BLaER1 treated with 17β-estradiol and CSF1 and Interleukin-3, amounts not matched to agents 10 nM and 100 nM (cell line): ENCODE measurements around the gene HSPA9.
A peak's percentile ranks its signal among the peaks of the same experiment; 100 is the strongest.

ENCODE experiments used
- H3K27ac ChIP-seq, 11 experiments: shearing (Covaris generic); formaldehyde crosslinking; 2 replicates each; pipeline ENCODE4 v1.8.1; 2022
- H3K27me3 ChIP-seq, 11 experiments: shearing (Covaris generic); formaldehyde crosslinking; 2 replicates each; pipeline ENCODE4 v1.8.1; 2022
- H3K36me3 ChIP-seq, 11 experiments: shearing (Covaris generic); formaldehyde crosslinking; 2 replicates each; pipeline ENCODE4 v1.8.1; 2022
- H3K4me1 ChIP-seq, 10 experiments: shearing (Covaris generic); formaldehyde crosslinking; 2 replicates each; pipeline ENCODE4 v1.8.1; 2022
- H3K4me2 ChIP-seq, 11 experiments: shearing (Covaris generic); formaldehyde crosslinking; 2 replicates each; pipeline ENCODE4 v1.8.1; 2022
- H3K4me3 ChIP-seq, 10 experiments: shearing (Covaris generic); formaldehyde crosslinking; 2 replicates each; pipeline ENCODE4 v1.8.1; 2022
- H3K9ac ChIP-seq, 11 experiments: shearing (Covaris generic); formaldehyde crosslinking; 2 replicates each; pipeline ENCODE4 v1.8.1; 2022
- H3K9me3 ChIP-seq, 11 experiments: shearing (Covaris generic); formaldehyde crosslinking; replicated peaks in 1 of 11; 2 replicates each; pipeline ENCODE4 v1.8.1; 2022
- H4K20me1 ChIP-seq, 11 experiments: shearing (Covaris generic); formaldehyde crosslinking; 2 replicates each; pipeline ENCODE4 v1.8.1; 2022
- Cebpa-rat ChIP-seq, 11 experiments: shearing (Covaris generic); IDR thresholded peaks; 2 replicates each; pipeline ENCODE4 v1.8.1; 2022

Gene HSPA9

GRCh38 chr5:138536215-138536614 lies 39.0 kb downstream of the HSPA9 start:
- no peaks in the 10 kb centered on the region for H3K27me3 ChIP-seq
- peaks cover 17 to 55% (median 22%) of the 10 kb centered on the region in 10 experiments for H3K4me1 ChIP-seq
- no peaks in the 10 kb centered on the region for H3K9me3 ChIP-seq
- no peak overlapping the region for H3K4me3 ChIP-seq
- peak overlapping the region in 2 of 11 experiments; percentile 16 to 37; a peak in 1 of 22 replicates for H3K9ac ChIP-seq
- H4K20me1 ChIP-seq, result peaks cover 94 to 100% (median 100%) of the 10 kb centered on the region in 11 experiments
- no peak overlapping the region; a peak in 1 of 22 replicates for H3K4me2 ChIP-seq
- H3K27ac ChIP-seq, result no peak overlapping the region
- no peak for TF ChIP-seq Cebpa-rat (IDR thresholded peaks at IDR 0.05)
- H3K36me3 ChIP-seq, result peaks cover 54 to 98% (median 93%) of the 10 kb centered on the region in 11 experiments

- H3K9ac ChIP-seq, result no peak overlapping the region
- no peaks in the 10 kb centered on the region for H3K9me3 ChIP-seq
- TF ChIP-seq Cebpa-rat (IDR thresholded peaks at IDR 0.05), result no peak
- H3K27me3 ChIP-seq, result no peaks in the 10 kb centered on the region
- peaks cover 97 to 100% (median 100%) of the 10 kb centered on the region in 11 experiments for H4K20me1 ChIP-seq
- no peak overlapping the region for H3K4me2 ChIP-seq
- H3K4me3 ChIP-seq, result no peak overlapping the region
- H3K27ac ChIP-seq, result no peak overlapping the region
- peaks cover 4 to 55% (median 11%) of the 10 kb centered on the region in 10 experiments; a peak in 16 of 20 replicates for H3K4me1 ChIP-seq
- H3K36me3 ChIP-seq, result peaks cover 53 to 98% (median 94%) of the 10 kb centered on the region in 11 experiments
Observed at GRCh38 chr5:138533973-138534941, 40.9 kb downstream of the HSPA9 start.

- H3K27ac ChIP-seq, result peak overlapping the region in 1 of 11 experiments; percentile 2; a peak in 2 of 22 replicates
- H4K20me1 ChIP-seq, result peaks cover 98 to 100% (median 100%) of the 10 kb centered on the region in 11 experiments
- peaks cover 14 to 66% (median 25%) of the 10 kb centered on the region in 10 experiments; a peak in 18 of 20 replicates for H3K4me1 ChIP-seq
- H3K27me3 ChIP-seq, result no peaks in the 10 kb centered on the region
- H3K9me3 ChIP-seq, result no peaks in the 10 kb centered on the region
- peak overlapping the region in 3 of 11 experiments; percentile 1 to 66 (median 56); a peak in 4 of 22 replicates for H3K4me2 ChIP-seq
- peaks cover 57 to 100% (median 99%) of the 10 kb centered on the region in 11 experiments for H3K36me3 ChIP-seq
- H3K9ac ChIP-seq, result peak overlapping the region in 1 of 11 experiments; percentile 31; a peak in 3 of 22 replicates
- TF ChIP-seq Cebpa-rat (IDR thresholded peaks at IDR 0.05), result no peak
- H3K4me3 ChIP-seq, result no peak overlapping the region
Observed at GRCh38 chr5:138529812-138530211, 45.4 kb downstream of the HSPA9 start.

- Histone ChIP-seq H4K20me1 (peaks cover 97 to 100% (median 100%) of the 10 kb centered on the region in 11 experiments), H3K27me3 (no peaks in the 10 kb centered on the region), H3K4me2 (peak overlapping the region in 3 of 11 experiments; percentile 1 to 66 (median 56); a peak in 3 of 22 replicates), H3K27ac (peak overlapping the region in 1 of 11 experiments; percentile 2; a peak in 2 of 22 replicates), H3K9me3 (no peaks in the 10 kb centered on the region), H3K4me1 (peaks cover 16 to 66% (median 25%) of the 10 kb centered on the region in 10 experiments; a peak in 18 of 20 replicates), H3K9ac (peak overlapping the region in 1 of 11 experiments; percentile 31; a peak in 2 of 22 replicates), H3K36me3 (peaks cover 53 to 100% (median 96%) of the 10 kb centered on the region in 11 experiments), H3K4me3 (no peak overlapping the region)
- TF ChIP-seq Cebpa-rat (IDR thresholded peaks at IDR 0.05), result no peak
Observed at GRCh38 chr5:138528744-138529469, 46.3 kb downstream of the HSPA9 start.

GRCh38 chr5:138528208-138528607 lies 47.0 kb downstream of the HSPA9 start:
- no peak overlapping the region for H3K9ac ChIP-seq
- peaks cover 54 to 100% (median 96%) of the 10 kb centered on the region in 11 experiments for H3K36me3 ChIP-seq

GRCh38 chr5:138527170-138527569 lies 48.0 kb downstream of the HSPA9 start:
- H4K20me1 ChIP-seq, result peaks cover 97 to 100% (median 100%) of the 10 kb centered on the region in 11 experiments
- no peak overlapping the region for H3K4me3 ChIP-seq
- H3K36me3 ChIP-seq, result peaks cover 49 to 100% (median 95%) of the 10 kb centered on the region in 11 experiments
- peaks cover 18 to 60% (median 27%) of the 10 kb centered on the region in 10 experiments; a peak in 18 of 20 replicates for H3K4me1 ChIP-seq
- no peaks in the 10 kb centered on the region for H3K9me3 ChIP-seq
- H3K27me3 ChIP-seq, result no peaks in the 10 kb centered on the region
- no peak for TF ChIP-seq Cebpa-rat (IDR thresholded peaks at IDR 0.05)
- H3K9ac ChIP-seq, result no peak overlapping the region; a peak in 1 of 22 replicates
- peak overlapping the region in 4 of 11 experiments; percentile 0 to 46 (median 20); a peak in 3 of 22 replicates for H3K4me2 ChIP-seq
- no peak overlapping the region for H3K27ac ChIP-seq

More at GRCh38 chr5:138528208-138528607, 47.0 kb downstream of the HSPA9 start:
- Histone ChIP-seq H4K20me1 (peaks cover 97 to 100% (median 100%) of the 10 kb centered on the region in 11 experiments), H3K9me3 (no peaks in the 10 kb centered on the region), H3K4me1 (peaks cover 18 to 66% (median 27%) of the 10 kb centered on the region in 10 experiments; a peak in 18 of 20 replicates), H3K4me2 (peak overlapping the region in 2 of 11 experiments; percentile 1 to 46; a peak in 3 of 22 replicates), H3K27ac (no peak overlapping the region), H3K4me3 (no peak overlapping the region), H3K27me3 (no peaks in the 10 kb centered on the region)
- no peak for TF ChIP-seq Cebpa-rat (IDR thresholded peaks at IDR 0.05)

- H3K9ac ChIP-seq, result no peak overlapping the region
- H3K4me3 ChIP-seq, result no peak overlapping the region
- no peaks in the 10 kb centered on the region for H3K27me3 ChIP-seq
- H3K4me1 ChIP-seq, result peaks cover 6 to 48% (median 20%) of the 10 kb centered on the region in 10 experiments; a peak in 19 of 20 replicates
- no peaks in the 10 kb centered on the region for H3K9me3 ChIP-seq
- no peak for TF ChIP-seq Cebpa-rat (IDR thresholded peaks at IDR 0.05)
- peaks cover 93 to 99% (median 97%) of the 10 kb centered on the region in 11 experiments for H4K20me1 ChIP-seq
- H3K4me2 ChIP-seq, result no peak overlapping the region; a peak in 1 of 22 replicates
- H3K27ac ChIP-seq, result no peak overlapping the region
- peaks cover 44 to 95% (median 84%) of the 10 kb centered on the region in 11 experiments for H3K36me3 ChIP-seq
Observed at GRCh38 chr5:138523406-138523805, 51.8 kb downstream of the HSPA9 start.

- peak overlapping the region in 2 of 11 experiments; percentile 14 to 15; a peak in 2 of 22 replicates for H3K4me2 ChIP-seq
- no peaks in the 10 kb centered on the region for H3K27me3 ChIP-seq
- H3K9me3 ChIP-seq, result no peaks in the 10 kb centered on the region
- TF ChIP-seq Cebpa-rat (IDR thresholded peaks at IDR 0.05), result no peak
- peaks cover 0 to 26% (median 7%) of the 10 kb centered on the region in 10 experiments; a peak in 9 of 20 replicates for H3K4me1 ChIP-seq
- H3K4me3 ChIP-seq, result no peak overlapping the region
- H3K9ac ChIP-seq, result no peak overlapping the region
- no peak overlapping the region for H3K27ac ChIP-seq
- H4K20me1 ChIP-seq, result peaks cover 90 to 99% (median 97%) of the 10 kb centered on the region in 11 experiments
- H3K36me3 ChIP-seq, result peaks cover 55 to 95% (median 84%) of the 10 kb centered on the region in 11 experiments
Observed at GRCh38 chr5:138520971-138521370, 54.2 kb downstream of the HSPA9 start.
